NCI-H2081 (cell line): ENCODE measurements around the gene KCNQ1.

Experiments
- DNase-seq, 2 experiments: peaks; one replicate each; lab custom pipeline; 2025; lab: John Stamatoyannopoulos, UW

KCNQ1 gene

DNA sequence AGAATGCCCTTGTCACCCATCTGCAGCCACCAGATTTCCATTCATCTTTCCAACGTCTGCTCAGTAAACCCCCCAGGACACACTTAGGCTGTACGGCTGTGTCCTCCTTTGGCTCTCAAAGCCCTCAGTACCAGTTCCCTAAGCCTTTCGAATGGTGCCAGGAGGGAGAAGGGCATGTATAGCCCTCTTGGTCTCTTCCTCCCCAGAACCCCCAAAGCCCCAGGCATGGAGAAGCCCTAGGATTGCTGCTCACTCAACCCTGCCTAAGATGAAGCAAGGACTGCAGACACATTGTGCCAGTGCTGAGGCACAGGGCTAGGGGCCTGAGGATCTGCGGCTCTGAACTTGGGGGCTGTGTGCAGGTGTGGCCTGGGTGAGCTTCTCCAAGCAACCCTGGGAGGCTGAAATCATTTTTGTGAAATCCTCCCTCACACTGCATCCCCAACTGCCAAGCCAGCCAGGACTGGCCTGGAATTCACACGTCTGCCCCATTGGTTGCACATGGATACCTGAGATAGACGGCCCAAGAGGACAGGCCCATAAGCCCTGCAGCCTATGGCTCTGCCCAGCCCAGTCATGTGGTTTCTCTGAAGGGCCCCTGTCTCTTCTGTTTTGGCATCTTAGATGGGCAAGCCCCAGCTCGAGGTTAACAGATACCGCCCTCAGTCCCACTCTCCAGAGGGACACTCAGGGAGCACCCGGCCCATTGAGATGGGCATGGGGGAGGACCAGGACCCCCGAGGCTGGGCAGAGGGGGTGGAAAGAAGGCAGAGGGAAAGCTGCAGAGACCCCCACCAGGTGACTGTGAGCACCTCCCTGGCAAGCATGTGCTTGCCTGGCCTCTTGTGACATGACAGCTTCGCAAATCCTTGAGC lies 221.0 kb downstream of the KCNQ1 start:
- no peak for DNase-seq

DNA sequence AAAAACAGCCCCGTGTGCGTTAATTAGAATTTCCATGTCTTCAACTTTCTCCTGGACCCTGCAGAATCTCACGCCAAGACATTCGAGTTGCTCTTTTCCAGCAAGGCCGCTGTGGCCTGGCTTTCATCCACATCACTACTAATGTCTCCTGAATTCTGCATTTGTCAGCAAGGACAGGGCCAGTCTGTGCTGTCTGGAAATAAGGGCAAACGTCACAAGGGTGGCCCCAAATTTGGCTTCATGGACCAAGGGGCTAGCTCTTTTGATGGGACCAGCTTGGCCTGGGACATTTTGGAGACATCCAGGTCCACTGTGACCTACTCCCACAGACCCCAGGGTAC lies 221.6 kb downstream of the KCNQ1 start:
- DNase-seq: no peak

DNA sequence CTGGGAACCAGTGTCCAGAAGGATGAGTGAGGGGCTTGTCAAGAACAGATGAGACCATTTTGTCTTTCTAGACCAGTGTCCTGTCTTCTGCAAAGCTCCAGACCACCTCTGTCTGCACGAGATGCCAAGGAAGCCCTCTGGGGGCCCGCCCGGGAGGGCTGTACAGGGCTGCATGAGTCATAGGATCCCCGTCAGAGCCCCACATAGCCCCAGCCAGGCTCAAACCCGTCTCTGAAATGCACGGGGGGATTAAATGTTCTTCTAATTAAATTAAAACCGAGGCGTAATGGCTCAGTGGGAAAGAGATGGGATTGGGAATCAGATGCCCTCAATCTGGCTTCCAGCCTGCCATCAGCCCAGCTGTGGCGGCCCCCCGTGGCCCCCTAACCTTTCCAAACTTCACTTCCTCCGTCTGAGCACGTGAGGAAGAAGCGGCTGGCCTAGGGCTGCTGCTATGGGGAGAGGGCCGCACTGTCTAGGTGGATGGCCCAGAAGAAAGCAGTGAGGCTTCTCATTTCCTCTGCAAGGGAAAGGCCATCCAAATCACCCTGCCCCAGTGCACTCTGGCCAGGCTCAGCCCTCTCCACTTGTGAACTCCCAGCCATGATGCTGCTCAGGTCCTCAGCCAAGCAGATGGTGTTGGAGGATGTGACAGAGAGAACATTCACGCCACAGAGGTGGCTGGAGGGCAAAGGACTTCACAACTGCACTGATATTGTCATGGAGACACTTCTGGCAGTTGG lies 222.2 kb downstream of the KCNQ1 start:
- no peak for DNase-seq

DNA sequence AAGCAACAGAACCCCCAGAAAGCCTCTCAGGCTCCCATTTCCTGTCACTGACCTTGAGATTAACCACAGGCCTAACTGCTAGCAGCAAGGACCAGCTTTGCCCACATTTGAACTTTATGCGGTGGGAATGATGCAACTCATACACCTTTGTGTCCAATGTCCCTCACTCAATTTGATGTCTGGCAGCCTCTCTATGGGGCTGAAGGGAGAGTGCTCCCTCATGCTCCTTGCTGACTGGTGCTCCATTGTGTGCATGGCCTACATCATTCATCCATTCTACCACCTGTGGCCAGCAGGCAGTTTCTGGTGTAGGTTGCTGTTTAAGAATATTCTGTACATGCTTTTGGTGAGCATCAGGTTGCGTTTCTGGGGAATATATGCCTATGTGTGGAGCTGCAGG lies 223.1 kb downstream of the KCNQ1 start:
- no peak for DNase-seq

DNA sequence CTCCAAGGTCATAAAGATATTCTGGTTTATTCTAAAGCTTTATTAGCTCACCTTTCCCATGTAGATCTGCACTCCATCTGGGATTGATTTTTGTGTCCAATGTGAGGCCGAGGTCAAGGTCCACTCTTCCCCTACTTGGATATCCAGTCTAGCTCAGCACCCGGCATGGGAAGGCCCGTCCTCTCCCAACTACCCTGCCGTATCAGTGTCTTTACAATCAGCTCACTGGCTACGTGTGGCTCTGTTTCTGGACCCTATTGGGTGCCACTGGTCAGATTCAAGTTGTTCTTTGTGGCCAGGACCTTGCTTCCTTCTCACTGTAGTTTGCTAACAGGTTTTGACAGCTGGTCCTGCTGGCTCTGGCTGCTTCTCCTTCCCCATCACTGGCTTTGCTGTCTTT lies 224.1 kb downstream of the KCNQ1 start:
- DNase-seq: no peak

DNA sequence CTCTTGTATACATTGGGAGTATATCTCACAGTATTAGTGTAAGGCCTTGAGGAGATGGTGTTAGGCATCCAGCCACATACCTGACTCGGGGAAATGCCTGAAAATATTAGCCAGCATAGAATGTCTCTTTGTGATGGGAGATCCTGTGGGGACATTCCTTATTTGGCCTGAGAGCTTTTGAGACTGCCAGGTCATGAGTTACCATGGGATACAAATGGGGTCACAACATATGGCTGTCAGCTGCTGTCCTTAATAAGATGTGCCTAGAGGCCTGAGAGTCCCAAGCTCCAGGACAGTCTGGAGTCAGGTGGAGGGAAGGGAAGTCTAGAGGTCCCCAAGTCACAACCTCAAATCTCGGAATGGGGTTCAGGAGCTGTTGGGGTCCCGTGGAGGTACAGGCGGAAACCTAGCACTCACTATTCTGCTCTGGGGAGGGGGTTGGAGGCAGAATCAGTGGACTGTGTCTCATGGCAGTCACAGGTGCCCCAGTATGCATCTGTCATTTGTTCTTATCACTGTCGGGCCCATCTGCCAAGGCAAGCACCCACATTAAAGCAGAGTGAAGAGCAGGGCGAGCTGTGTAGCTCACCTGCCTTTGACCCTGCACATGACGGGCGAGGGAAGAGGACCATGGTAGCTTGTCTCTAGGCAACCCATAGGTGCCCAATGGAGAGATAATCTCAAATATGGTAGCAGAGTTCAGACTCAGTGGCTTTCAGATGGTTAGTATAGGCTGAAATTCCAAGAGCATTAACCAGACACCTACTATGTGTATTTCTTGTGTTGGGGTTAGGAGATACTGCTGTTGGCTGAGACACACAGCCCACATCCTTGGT lies 225.0 kb downstream of the KCNQ1 start:
- DNase-seq: no peak

DNA sequence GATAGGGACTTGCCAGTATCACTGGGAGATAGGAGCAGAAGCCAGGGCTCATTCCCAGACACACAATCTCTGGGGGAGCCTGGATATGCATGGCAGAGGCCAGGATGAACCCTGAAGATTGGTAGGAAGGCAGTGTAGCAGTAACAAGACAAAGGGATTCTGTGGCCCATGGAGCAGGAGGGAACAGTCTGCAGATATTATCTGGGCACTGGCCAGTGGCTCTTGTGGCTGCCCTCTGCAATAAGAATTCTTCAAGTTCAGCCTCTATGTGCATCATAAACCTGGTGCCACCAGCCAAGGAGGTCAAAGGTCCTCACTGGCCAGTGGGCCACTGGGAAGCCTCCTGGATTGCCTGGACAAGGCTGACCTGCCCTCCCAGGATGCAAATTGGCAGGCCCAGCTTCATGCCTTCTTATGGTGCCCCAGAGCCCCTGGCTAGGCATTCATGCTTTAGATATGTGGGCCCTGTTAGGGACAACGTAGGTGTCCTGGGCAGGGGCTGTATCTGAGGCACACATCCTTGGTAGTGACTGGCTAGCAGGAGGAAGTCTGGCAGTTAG lies 225.8 kb downstream of the KCNQ1 start:
- DNase-seq: no peak

DNA sequence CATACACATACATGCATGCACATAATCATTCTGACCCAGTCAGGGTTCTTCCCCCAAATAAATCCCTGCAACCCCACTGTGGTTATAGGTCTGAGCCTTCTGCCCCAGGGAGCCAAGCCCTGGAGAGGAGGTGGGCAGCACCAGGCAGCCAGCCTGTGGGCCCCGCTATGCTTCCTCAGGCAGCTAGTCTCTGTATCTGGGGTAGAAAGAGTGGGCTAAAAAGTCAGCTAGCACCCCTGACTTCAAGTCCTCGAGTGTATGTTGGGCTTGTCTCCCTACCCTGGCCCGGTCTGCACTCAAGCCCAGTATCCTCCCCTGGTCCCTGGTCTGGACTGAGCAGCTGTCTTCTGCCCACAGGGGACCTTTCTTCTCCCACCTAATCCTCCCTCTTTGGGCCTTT lies 226.9 kb downstream of the KCNQ1 start:
- DNase-seq: no peak

DNA sequence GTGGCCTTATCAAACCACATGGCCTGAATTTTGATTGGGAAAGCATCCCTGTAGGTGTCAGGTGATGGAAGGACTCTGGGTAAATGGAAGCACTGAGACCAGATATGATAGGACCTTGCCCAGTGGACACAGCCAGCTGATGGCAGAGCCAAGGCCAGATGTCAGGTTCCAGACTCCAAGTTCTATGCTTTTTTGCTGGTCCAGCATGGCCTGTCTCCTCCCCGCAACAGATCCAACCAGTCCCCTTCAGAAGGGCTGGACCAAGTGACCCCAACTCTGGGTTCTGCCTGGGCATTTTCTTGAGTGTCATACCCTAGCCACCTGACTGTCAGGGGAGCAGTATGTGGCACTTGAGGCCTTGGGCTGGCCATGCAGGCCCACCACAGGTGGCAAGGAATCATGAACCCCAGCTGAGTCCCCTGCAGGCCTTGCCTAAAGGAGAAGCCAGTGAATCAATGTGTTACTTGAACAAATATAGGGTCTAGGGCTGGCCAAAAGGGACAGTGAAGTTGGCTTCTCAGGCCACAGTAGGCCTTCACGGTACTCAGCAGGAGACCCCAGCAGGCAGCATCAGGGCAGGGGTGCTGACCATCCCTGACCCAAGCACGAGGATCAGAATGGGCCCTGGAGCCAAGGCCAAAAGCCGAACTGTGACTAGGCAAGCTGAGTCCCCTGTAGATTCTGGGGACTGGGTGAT lies 227.9 kb downstream of the KCNQ1 start:
- DNase-seq: no peak

DNA sequence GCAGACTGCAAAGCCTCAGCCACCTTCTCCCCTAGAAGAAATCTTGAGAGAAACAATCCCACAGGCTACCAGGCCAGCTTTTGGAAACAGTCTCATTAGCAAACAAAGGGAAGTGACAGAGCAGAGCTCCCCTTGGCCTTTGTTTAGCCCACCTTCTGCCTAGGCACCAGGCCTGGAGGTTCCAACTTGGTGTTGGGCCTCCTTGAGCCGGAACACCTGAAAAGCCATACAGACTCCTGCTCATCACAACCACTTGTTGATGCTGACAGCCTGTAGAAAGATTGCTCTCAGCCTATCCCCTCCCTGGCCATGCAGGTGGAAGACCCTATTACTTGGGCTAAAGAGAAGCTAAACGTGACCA lies 228.4 kb downstream of the KCNQ1 start:
- DNase-seq: no peak

DNA sequence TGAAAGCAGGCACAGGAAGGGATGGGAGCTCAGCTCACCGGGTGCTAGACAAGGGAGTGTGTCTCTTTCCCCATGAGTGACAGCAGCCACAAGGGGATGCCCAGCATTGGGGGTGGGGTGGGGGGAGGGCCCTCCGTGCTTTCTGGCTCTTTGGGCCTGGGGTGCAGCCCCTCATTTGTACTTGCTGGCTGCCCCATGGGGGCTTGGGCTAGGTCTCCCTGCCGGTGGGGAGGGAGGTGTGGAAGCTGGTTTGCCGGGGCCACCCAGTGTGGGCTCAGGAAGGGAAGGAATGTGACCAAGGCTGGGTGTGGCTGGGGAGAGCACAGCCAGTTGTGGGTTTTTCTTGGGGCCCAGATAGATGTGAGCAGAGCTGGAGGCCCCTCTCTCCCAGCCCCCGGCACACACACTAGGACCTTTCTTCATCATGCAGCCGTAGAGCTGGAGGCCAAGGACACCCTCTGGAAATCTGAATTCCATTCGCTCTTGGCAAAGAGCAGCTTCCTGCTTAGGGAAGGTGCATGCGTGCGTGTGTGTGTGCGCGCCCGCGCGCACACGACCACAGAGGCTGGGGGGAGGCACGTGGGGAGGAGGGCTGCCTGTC lies 229.2 kb downstream of the KCNQ1 start:
- DNase-seq: no peak

DNA sequence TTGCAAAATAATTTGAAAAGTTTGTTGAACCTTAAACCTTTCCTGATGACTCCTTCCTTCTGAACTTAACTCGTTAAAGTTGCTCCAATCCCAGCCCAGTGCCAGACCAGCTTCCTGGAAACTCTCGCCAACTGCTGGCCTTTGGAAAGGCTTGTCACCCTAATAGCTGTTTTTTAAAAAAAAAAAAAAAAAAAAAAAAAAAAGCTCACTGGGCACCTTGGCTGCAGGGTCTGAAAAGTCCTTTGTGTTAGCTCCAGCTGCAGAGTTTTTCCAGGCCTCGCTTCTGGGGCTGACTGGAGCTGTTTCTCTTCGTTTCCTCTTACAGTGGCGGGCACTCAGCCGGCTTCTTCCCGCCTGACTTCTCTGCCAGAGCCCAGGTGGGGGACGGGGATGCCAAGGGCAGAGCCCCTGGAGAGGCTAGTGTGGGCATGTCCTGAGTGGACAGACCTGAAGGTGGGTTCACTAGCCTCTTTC lies 229.9 kb downstream of the KCNQ1 start:
- no peak for DNase-seq

DNA sequence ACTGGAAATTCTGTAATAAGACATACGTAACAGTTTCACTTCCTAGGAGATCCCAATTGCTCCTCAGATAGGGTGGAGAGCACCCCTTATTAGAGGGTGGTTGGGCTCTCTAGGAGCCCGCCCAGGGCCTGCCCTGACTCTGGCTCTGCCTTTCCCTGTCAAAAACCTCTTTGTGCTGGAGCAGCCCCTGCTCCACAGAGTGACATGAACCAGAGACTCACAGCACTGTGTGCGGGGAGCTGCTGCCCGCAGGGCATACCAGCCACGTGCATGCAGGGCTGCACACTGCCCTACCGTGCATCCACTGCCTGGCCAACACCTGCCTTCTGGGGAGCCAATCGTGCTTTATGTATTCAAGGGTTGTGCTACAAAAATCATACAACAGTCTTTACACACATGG lies 230.7 kb downstream of the KCNQ1 start:
- DNase-seq: no peak

DNA sequence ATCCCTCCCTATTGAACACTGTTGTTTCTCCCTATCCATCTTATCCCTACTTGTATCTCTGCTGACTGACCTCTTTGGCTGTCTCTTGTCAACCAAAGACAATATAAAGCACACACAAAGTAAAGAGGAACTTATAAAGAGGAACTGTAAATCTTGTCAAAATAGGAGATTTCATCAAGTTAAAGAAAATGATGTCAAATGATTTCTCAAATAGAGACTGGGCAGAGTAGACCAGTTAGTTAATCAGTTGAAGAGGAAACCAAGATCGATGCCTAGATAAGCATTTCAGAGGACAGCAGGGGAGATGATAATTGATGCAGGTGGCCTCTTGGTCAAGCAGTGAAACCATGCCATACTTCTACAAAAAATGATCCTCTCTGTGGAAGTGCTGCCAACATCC lies 232.3 kb downstream of the KCNQ1 start:
- DNase-seq: no peak

DNA sequence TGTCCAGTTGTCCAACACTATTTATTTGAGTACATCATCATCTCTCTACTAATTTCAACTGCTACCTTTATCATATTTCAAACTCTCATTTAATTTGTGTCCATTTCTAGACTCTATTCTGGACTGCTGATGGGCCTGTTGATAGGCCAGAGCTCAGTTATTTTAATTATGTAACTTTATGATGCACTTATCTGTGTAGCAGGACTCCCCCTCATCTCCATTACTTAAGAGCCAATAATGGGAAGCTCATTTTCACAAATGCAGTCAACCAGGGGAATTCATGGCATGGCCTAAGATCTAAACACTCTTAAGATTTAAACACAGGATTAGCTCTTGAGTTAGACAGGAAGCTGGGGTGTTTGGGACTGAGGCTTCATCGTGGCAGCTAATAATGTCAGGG lies 233.6 kb downstream of the KCNQ1 start:
- no peak for DNase-seq

DNA sequence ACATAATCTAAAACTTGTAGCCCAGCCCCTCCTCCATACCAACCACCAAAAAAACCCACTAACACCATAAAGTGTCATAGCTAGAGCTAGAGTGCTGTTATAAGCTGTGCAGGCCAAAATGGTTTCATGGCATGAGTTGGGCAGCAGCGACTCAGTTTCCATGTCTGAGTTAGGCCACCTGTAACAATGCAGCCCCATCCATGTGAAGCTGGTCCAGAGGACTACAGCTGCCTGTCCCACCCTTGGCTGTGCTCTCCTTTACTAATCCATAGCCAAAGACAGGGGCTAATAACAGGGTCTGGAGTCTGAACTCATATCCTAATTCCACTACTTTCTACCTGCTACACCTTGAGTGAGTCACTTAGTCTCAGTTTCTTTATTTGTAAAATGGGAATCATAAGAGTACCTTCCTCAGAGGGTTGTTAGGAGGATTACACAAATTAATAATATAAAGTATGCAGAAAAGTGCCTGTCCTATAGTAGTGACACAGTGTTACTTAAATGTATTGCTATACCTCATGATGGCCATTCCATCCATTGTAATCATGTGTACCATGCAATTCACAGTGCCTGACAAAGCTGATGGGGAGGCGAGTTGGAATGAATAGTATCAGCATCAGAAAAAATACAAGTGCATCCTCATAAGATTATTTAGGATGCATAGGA lies 234.3 kb downstream of the KCNQ1 start:
- DNase-seq: no peak

DNA sequence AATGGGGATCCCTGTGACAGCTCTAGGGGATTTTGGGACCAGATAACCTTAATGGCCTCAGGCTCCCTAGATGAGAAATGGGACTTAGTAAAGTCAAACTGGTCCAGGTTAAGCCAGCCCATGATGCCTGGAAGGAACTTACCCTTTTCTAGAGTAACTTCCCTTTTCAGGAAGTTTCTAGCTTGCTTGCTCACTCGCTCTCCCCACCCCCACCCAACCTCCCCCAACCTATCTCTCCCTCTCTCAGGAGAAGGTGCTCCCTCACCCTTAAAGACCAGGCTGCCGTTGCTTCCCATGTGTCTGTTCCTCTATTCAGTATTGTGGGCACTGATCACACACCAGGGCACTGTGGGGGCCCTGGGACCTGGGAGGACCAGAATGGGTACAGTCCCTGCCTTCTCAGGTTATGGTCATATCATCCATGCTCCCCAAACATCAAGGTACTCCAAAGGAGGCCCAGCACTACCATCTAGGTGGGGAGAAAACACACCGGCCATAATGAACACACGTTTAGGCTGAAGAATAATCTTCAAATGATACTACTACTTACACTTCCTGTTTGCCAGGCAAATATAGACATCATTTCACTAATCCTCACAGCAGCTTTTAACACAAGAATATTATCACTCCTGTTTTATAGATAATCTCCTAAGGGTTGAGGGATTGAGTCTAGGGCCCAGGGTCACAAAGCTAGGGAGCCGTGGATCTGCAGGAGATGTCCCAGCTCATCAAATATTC lies 236.8 kb downstream of the KCNQ1 start:
- DNase-seq: no peak

DNA sequence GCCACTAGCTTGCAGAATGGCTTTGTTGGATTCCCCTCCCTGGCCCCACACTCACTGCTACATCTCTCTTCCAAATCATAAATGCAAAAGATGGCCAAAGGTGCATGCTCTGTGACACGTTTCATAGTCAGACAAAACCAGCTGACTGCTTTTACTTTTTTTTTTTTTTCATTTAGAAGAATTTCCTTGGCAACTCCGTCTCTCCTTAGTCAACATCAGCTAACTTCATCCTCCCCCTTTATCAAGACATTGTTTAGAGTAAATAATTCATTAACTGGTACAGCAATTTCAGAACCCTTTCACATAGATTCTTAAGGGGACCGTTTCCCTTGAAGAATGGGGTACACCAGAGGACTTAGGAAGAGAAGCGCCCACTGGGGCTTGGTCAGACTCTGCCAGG lies 239.0 kb downstream of the KCNQ1 start:
- no peak for DNase-seq

DNA sequence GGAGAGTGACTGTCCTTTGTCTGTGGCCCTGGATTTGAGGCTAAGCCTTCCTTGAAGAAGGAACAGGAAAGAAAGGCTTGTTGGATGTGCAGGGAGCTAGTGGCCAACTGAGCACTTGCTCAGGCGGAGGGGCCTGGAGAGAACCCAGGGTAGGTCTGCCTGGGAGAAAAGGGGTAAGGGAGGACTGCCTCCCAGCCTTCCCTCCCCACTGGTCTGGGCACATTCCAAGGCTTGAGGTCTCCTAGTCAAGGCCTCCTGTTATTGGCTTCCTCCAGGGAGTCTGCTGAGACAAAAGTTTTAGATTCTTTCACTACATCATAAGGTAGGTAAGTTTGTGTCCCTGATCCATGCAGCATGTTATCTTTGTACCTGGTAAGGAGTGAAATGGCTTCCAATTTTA lies 239.8 kb downstream of the KCNQ1 start:
- DNase-seq: no peak

DNA sequence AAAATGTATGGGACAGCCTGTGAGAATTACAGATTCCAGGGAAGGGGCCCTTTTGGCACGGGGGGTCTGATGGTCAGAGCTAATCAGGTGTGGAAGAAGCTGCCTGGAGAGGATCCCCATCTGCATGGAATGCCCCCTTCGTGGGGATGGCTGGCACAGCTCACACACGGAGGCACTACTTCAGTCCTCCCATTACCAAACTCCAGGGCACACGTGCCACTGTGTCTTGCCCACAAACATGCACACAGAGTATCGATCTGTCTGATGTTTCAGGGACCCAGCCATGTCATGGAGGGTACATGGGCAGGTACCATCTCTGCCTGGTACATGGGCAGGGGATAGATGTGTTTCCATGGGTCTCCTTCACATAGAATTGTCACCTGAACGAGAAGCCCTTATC lies 240.2 kb downstream of the KCNQ1 start:
- DNase-seq: no peak
